Kidney (tissue), 14 donors: ENCODE results near the gene EHHADH. TPM values are rescaled to one million over a fixed set of nuclear protein-coding genes. Genes with fewer than 3 reads are reported as not detected.

ENCODE experiments used
- DNase-seq, 5 donors: peaks; one replicate each; pipeline ENCODE4 v3.0.0-alpha.2; 2013 to 2020
- FAIRE-seq: peaks from 2 replicates; lab custom pipeline; 2012; peaks lifted over from hg19 to GRCh38; lab: Jason Lieb, UNC
- H3K27ac ChIP-seq, 2 donors: one replicate each; pipeline ENCODE4 v1.7.0; 2013; ENCODE audit warnings: low read depth in 2 of 2, low read length in 2 of 2, inconsistent platforms in 1 of 2
- H3K27me3 ChIP-seq: one replicate; pipeline ENCODE4 v1.7.1; 2013; ENCODE audit warnings: low read length, inconsistent platforms; ENCODE audit not compliant: control insufficient read depth, insufficient read depth
- H3K36me3 ChIP-seq, 3 donors: one replicate each; pipeline versions ENCODE4 v1.7.0 to v1.7.1; 2013; ENCODE audit warnings: low read length in 3 of 3, control low read depth in 1 of 3, inconsistent platforms in 1 of 3; ENCODE audit not compliant: insufficient read depth in 3 of 3, control insufficient read depth in 2 of 3
- H3K4me1 ChIP-seq, 3 donors: one replicate each; pipeline versions ENCODE4 v1.7.0 to v1.7.1; 2013; ENCODE audit warnings: low read length in 3 of 3, inconsistent platforms in 1 of 3, low read depth in 1 of 3; ENCODE audit not compliant: control insufficient read depth in 2 of 3, insufficient read depth in 2 of 3
- H3K4me3 ChIP-seq, 3 donors: one replicate each; pipeline versions ENCODE4 v1.7.0 to v1.8.1; 2013; ENCODE audit warnings: low read length in 3 of 3, control low read depth in 1 of 3, inconsistent platforms in 1 of 3
- H3K9ac ChIP-seq, 3 donors: one replicate each; pipeline versions ENCODE4 v1.7.0 to v1.7.1; 2013; ENCODE audit warnings: low read length in 3 of 3, control low read depth in 1 of 3, inconsistent platforms in 1 of 3
- H3K9me3 ChIP-seq, 3 donors: one replicate each; pipeline versions ENCODE4 v1.7.0 to v1.7.1; 2013; ENCODE audit warnings: low read length in 3 of 3, control low read depth in 1 of 3, inconsistent platforms in 1 of 3; ENCODE audit not compliant: control insufficient read depth in 2 of 3, insufficient read depth in 1 of 3
- intact Hi-C: fragments of 100-400 bp; cut with DNase I; formaldehyde crosslinking; loops from one replicate; pipeline ENCODE4 v1.11.1; 2022
- polyA plus RNA-seq: library from polyadenylated mRNA; stranded (reverse); fragments of 350-450 nt; fragmentation: Illumina TruSeq; extraction: RNeasy Lipid Tissue Mini Kit (QIAGEN cat#74804); gene quantifications from one replicate; pipeline ENCODE4 v1.2.3, GENCODE V29; 2014; ENCODE audit warnings: low read depth, low replicate concordance; ENCODE audit not compliant: insufficient read depth
- total RNA-seq: library from RNA; stranded (reverse); fragmentation: NEBNext Ultra II Directional; extraction: Animal tissue kit (Norgen Biotek cat#: 25700); gene quantifications from one replicate; pipeline ENCODE4 v1.2.1, GENCODE V29; 2021
- TF ChIP-seq, protein P1 (sequence below): IDR thresholded peaks from 3 replicates; pipeline ENCODE4 v1.5.1; 2012; ENCODE audit warnings: mild to moderate bottlenecking, moderate library complexity, borderline replicate concordance; ENCODE audit not compliant: insufficient read depth; ENCODE audit errors: extremely low read depth
- donor health status: control.
- donor health status: control.
- donor health status: control.
- donor health status: control.
- donor health status: control.
- donor health status: DM: yes; HTN: yes; CAD: no.
- donor health status: Normal renal cell carcinoma (clear cell type).

Gene EHHADH
- total and polyA plus RNA-seq, 2 donors from 2014 or later, result 27.9 to 60.9 TPM

DNA sequence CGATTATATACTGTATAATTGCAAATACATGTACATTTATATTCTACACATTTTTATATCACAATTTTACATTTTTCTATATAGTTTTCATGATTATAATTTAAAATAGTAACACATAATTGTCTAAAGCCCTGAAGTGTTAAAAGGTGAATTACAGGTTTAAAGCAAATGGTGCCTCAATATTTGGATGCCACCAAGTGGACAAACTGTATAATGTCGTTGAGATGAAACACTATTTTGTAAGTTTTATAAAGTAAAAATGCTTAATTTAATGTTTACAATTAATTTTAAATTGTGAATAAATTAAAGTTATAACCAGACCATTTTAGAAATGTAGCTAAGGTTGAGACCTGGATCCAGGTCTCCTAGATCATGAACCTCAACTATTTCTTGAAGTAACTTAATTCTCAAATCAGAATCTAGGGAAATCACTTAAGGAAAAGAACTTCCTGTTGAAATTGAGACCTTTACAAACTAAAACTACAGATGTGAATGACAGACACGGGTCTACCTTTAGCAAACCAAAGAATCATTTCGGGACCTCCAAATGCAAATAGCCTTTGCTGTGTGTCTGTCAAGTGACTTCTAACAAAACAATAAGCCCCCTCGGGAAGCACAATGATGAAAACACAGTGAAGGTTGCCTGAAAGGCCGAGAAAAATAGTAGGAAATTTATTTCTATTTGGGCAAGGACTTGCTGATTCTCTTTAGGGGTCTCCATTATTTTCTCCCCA is 37.8 kb downstream of the EHHADH start:
- no peaks in the 10 kb centered on the region for H3K9me3 ChIP-seq
- peak overlapping the region in 1 of 3 donors; percentile 37 for H3K9ac ChIP-seq
- peaks cover 0 to 2% (median 0%) of the 10 kb centered on the region in 3 donors for H3K4me1 ChIP-seq
- TF ChIP-seq, protein P1, sequence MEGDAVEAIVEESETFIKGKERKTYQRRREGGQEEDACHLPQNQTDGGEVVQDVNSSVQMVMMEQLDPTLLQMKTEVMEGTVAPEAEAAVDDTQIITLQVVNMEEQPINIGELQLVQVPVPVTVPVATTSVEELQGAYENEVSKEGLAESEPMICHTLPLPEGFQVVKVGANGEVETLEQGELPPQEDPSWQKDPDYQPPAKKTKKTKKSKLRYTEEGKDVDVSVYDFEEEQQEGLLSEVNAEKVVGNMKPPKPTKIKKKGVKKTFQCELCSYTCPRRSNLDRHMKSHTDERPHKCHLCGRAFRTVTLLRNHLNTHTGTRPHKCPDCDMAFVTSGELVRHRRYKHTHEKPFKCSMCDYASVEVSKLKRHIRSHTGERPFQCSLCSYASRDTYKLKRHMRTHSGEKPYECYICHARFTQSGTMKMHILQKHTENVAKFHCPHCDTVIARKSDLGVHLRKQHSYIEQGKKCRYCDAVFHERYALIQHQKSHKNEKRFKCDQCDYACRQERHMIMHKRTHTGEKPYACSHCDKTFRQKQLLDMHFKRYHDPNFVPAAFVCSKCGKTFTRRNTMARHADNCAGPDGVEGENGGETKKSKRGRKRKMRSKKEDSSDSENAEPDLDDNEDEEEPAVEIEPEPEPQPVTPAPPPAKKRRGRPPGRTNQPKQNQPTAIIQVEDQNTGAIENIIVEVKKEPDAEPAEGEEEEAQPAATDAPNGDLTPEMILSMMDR, result peak; percentile 30
- no peaks in the 10 kb centered on the region for H3K27me3 ChIP-seq
- peak; percentile 97 for FAIRE-seq
- peaks cover 0 to 15% (median 4%) of the 10 kb centered on the region in 3 donors for H3K36me3 ChIP-seq
- DNase-seq, result peak in 2 of 5 donors; percentile 49 to 58
- intact Hi-C loops, result no loop called here
- peak overlapping the region in 2 of 3 donors; percentile 28 to 49 for H3K4me3 ChIP-seq
- peak overlapping the region; percentile 11 to 44 for H3K27ac ChIP-seq

DNA sequence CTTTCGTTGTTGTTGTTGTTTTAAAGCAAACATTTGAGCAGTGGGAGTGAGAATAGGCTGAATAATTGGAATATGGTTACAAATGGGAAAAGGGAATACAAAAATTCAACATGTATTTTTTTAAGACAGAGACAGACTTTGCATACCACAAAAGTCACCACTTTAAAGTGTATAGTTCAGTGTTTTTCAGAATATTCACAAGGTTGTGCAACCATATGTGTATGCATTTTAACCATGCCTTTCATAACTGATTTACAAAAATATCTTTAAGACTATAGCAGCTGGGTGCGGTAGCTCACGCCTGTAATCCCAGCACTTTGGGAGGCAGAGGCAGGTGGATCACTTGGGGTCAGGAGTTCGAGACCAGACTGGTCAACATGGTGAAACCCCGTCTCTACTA is 41.3 kb downstream of the EHHADH start:
- Histone ChIP-seq H3K27ac (no peak overlapping the region), H3K4me1 (peaks cover 0 to 2% (median 0%) of the 10 kb centered on the region in 3 donors), H3K36me3 (peaks cover 0 to 4% (median 0%) of the 10 kb centered on the region in 3 donors), H3K27me3 (no peaks in the 10 kb centered on the region), H3K4me3 (no peak overlapping the region), H3K9ac (no peak overlapping the region), H3K9me3 (no peaks in the 10 kb centered on the region)
- TF ChIP-seq, protein P1, result no peak
- intact Hi-C loops, result no loop called here
- FAIRE-seq, result no peak
- DNase-seq, result no peak

DNA sequence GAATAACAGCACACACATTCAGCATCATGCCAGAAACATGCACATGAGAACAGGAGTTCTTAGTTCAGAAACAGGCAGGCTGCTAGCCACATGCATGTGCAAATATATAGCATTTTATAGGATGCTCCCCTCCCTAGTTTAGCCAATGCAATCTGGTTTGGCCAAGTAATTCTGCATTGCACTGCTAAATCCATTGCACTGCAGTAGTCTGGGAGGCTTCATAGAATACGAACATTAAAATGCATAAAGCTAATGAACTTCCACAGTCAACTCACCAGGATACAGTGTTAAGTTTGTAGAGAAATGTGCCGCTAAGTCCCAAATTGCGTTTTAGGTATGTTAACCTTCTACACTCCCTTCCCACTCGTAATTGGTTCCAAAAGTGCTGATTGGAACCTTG is 41.8 kb downstream of the EHHADH start:
- no peak overlapping the region for H3K27ac ChIP-seq
- H3K9ac ChIP-seq, result no peak overlapping the region
- intact Hi-C loops, result no loop called here
- no peak overlapping the region for H3K4me3 ChIP-seq
- peaks cover 0 to 4% (median 0%) of the 10 kb centered on the region in 3 donors for H3K36me3 ChIP-seq
- H3K27me3 ChIP-seq, result no peaks in the 10 kb centered on the region
- peaks cover 0 to 2% (median 0%) of the 10 kb centered on the region in 3 donors for H3K4me1 ChIP-seq
- DNase-seq (no peak), FAIRE-seq (no peak)
- no peaks in the 10 kb centered on the region for H3K9me3 ChIP-seq
- TF ChIP-seq, protein P1, result no peak
